Glomerular visceral epithelial cell (primary cell): ENCODE data around the gene SORBS1.

ENCODE experiments used
- DNase-seq: peaks from one replicate; pipeline ENCODE4 v3.0.0-alpha.2; 2016; ENCODE audit errors: extremely low spot score

Gene SORBS1

GRCh38 chr10:95408983-95409873, 151.9 kb downstream of the SORBS1 start:
- DNase-seq: no peak

GRCh38 chr10:95408148-95408960, 152.8 kb downstream of the SORBS1 start:
- DNase-seq: no peak

- DNase-seq: no peak
These were observed 153.6 kb downstream of the SORBS1 start for GRCh38 chr10:95407546-95407945.

- peak; percentile 20 for DNase-seq
These were observed 154.4 kb downstream of the SORBS1 start for GRCh38 chr10:95406651-95407280.

GRCh38 chr10:95405655-95406054, 155.5 kb downstream of the SORBS1 start:
- no peak for DNase-seq

- no peak for DNase-seq
These were observed 156.3 kb downstream of the SORBS1 start for GRCh38 chr10:95404864-95405263.

- no peak for DNase-seq
These were observed 156.7 kb downstream of the SORBS1 start for GRCh38 chr10:95404462-95404858.

GRCh38 chr10:95403700-95404461, 157.3 kb downstream of the SORBS1 start:
- DNase-seq: no peak

- no peak for DNase-seq
These were observed 159.3 kb downstream of the SORBS1 start for GRCh38 chr10:95401704-95402469.

- DNase-seq: no peak
These were observed 160.4 kb downstream of the SORBS1 start for GRCh38 chr10:95400787-95401186.

GRCh38 chr10:95399183-95399582, 162.0 kb downstream of the SORBS1 start:
- DNase-seq: no peak

- DNase-seq: no peak
These were observed 163.4 kb downstream of the SORBS1 start for GRCh38 chr10:95397747-95398146.

- peak; percentile 40 for DNase-seq
These were observed 165.2 kb downstream of the SORBS1 start for GRCh38 chr10:95395947-95396449.

GRCh38 chr10:95394161-95394880, 166.8 kb downstream of the SORBS1 start:
- DNase-seq: peak; percentile 61

- no peak for DNase-seq
These were observed 168.4 kb downstream of the SORBS1 start for GRCh38 chr10:95392681-95393164.

GRCh38 chr10:95392217-95392584, 169.0 kb downstream of the SORBS1 start:
- no peak for DNase-seq

- DNase-seq: peak; percentile 7
These were observed 169.5 kb downstream of the SORBS1 start for GRCh38 chr10:95391581-95392216.

GRCh38 chr10:95391164-95391563, 170.0 kb downstream of the SORBS1 start:
- DNase-seq: no peak

- no peak for DNase-seq
These were observed 171.2 kb downstream of the SORBS1 start for GRCh38 chr10:95389982-95390381.
